Uterus (tissue), 2 donors: ENCODE results near the gene TDG.

ENCODE experiments used
- POLR2A ChIP-seq, 2 donors: fragments of 450-650 bp; IDR thresholded peaks; one replicate each; pipeline ENCODE4 v1.6.1; 2016; ENCODE audit warnings: antibody characterized with exemption in 2 of 2, mild to moderate bottlenecking in 1 of 2, moderate library complexity in 1 of 2
- TF ChIP-seq, protein P1 (sequence below), 4 experiments: fragments of 200-600 bp in 2 of 4; fragments of 450-650 bp in 2 of 4; sonication (generic) in 2 of 4; IDR thresholded peaks; one replicate each; pipeline ENCODE4 v1.5.1; 2016 to 2019; ENCODE audit warnings: antibody characterized with exemption in 4 of 4, mild to moderate bottlenecking in 2 of 4, moderate library complexity in 1 of 4

DNA sequence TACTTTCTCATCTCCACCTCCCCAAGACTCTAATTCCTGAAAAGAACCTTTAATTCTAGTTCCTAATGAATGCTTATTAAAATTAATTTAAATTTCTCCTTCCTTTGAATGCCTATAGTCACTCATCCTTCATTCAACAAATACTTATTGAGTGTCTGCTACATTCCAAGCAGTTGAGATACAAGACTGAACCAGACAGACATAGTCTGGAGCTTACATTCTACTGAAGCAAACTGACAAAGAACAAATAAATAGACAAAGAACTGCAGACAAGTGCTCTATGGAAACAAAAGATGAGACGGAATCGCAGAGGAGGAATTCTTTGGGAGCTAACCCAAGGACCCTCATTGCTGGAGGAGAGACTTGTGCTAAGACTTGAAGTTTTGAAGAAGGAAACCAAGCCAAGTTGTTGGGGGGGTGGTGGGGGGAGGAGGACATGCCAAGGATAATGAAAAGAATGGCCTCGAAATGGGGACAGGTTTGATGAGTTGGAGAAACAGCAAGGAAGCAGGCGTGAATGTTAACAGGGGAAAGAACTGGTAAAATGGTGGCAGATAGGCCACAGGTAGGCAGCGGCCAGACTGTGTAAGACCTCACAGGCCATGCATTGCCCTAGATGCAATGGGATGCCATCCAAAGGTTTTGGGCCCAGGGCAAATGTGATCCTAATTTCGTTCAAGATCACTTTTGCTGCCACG is 9.7 kb upstream of the TDG start:
- TF ChIP-seq, protein P1, sequence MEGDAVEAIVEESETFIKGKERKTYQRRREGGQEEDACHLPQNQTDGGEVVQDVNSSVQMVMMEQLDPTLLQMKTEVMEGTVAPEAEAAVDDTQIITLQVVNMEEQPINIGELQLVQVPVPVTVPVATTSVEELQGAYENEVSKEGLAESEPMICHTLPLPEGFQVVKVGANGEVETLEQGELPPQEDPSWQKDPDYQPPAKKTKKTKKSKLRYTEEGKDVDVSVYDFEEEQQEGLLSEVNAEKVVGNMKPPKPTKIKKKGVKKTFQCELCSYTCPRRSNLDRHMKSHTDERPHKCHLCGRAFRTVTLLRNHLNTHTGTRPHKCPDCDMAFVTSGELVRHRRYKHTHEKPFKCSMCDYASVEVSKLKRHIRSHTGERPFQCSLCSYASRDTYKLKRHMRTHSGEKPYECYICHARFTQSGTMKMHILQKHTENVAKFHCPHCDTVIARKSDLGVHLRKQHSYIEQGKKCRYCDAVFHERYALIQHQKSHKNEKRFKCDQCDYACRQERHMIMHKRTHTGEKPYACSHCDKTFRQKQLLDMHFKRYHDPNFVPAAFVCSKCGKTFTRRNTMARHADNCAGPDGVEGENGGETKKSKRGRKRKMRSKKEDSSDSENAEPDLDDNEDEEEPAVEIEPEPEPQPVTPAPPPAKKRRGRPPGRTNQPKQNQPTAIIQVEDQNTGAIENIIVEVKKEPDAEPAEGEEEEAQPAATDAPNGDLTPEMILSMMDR (IDR thresholded peaks at IDR 0.05): no peak
- TF ChIP-seq POLR2A (IDR thresholded peaks at IDR 0.05): no peak
